Bronchial epithelial cell (primary cell): ENCODE results near the gene GPR153. TPM values are rescaled to one million over a fixed set of nuclear protein-coding genes. Genes with fewer than 3 reads are reported as not detected.

ENCODE experiments used
- DNase-seq: peaks from one replicate; pipeline ENCODE4 v3.0.0-alpha.2; 2010; ENCODE audit warnings: low read depth
- FAIRE-seq: peaks from 2 replicates; lab custom pipeline; 2011; peaks lifted over from hg19 to GRCh38; lab: Jason Lieb, UNC
- H3K27me3 ChIP-seq: 2 replicates; pipeline ENCODE4 v1.5.1; 2011; ENCODE audit warnings: low read length; ENCODE audit not compliant: control insufficient read depth, insufficient read depth
- H3K36me3 ChIP-seq: 2 replicates; pipeline ENCODE4 v1.5.1; 2011; ENCODE audit warnings: low read length; ENCODE audit not compliant: control insufficient read depth, insufficient read depth
- H3K4me3 ChIP-seq: 2 replicates; pipeline ENCODE4 v1.5.1; 2011; ENCODE audit warnings: mild to moderate bottlenecking, low read depth, low read length, control low read depth
- total RNA-seq: library from RNA; depleted of rRNA; stranded (reverse); fragments of >200 nt; gene quantifications from 2 replicates; pipeline ENCODE4 v1.2.1, GENCODE V29; 2014
- TF ChIP-seq, protein P1 (sequence below): IDR thresholded peaks from 2 replicates; pipeline ENCODE4 v1.5.1; 2011; ENCODE audit warnings: mild to moderate bottlenecking, moderate library complexity, low read length, control low read depth, inconsistent platforms; ENCODE audit not compliant: insufficient read depth, severe bottlenecking

GPR153 gene
- total RNA-seq, 1 donor from 2014 or later, result 44.2 TPM

DNA sequence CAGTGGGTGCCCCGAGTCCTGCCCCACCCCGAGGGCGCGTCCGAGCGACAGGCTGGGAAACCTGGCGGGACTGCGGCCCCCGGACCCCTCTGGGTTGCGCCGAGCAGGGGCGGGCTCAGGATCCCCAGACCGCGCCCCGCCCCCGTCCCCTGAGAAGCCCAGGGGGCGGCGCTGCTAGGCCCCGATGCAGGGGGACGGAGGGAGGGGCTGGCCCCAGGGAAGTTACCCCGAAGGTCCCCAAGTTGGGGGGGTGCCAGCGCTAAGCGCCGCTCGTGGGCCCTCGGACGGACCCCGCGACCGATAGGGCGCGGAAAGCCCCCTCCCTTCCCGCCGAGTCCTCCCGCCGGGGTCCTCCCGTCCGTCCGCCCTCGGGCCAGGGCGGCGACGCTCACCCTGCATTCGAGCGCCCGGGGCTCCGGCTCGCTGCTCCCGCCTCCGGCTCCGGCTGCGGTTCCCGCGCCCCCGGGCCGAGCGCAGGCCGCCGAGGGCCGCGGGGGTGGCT is 414 bp downstream of the GPR153 start:
- FAIRE-seq, result no peak
- no peaks in the 10 kb centered on the region for H3K27me3 ChIP-seq
- no peak for DNase-seq
- peak overlapping the region; percentile 72 for H3K4me3 ChIP-seq
- TF ChIP-seq, protein P1, sequence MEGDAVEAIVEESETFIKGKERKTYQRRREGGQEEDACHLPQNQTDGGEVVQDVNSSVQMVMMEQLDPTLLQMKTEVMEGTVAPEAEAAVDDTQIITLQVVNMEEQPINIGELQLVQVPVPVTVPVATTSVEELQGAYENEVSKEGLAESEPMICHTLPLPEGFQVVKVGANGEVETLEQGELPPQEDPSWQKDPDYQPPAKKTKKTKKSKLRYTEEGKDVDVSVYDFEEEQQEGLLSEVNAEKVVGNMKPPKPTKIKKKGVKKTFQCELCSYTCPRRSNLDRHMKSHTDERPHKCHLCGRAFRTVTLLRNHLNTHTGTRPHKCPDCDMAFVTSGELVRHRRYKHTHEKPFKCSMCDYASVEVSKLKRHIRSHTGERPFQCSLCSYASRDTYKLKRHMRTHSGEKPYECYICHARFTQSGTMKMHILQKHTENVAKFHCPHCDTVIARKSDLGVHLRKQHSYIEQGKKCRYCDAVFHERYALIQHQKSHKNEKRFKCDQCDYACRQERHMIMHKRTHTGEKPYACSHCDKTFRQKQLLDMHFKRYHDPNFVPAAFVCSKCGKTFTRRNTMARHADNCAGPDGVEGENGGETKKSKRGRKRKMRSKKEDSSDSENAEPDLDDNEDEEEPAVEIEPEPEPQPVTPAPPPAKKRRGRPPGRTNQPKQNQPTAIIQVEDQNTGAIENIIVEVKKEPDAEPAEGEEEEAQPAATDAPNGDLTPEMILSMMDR, result no peak
- H3K36me3 ChIP-seq, result peaks cover 6% of the 10 kb centered on the region

DNA sequence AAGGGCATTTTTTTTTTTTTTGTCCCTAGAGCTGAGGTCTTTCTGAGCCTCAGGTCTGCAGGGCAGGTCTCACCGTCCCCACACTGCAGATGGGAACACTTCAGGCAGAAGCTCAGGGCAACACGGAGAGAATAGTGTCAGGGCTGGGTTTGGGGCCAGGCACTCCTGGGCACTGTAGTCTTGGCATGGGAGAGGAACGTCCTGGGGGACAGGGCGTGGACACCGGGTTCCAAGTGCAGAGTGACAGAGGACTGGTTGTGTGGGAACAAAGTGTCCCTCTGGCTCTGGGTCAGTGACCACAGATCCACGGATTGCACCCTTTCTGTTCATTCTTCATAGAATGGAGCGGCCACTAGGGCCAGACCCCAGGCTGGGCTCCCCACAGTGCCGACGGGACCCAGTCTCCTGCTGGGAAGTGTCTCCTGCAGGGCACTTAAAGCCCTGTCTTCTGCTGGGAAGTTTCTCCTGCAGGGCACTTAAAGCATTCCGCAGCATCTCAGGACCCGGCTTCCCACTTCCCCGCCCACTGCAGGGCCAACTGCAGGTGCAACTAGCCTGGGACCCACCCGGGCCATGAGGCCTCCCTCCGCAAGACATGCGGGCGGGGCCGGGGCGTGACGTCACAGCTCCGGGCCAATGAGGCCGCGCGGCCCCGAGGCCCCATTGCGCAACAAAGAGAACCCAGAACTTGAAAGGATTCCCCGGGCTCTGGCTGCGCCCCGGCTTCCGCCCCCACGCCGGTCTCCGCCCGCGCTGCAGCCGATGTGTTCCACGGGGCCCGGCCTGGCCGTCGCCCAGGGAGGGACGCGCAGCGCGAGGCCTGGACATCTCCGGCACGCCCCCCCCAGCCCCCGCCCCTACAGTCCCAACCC is 1.2 kb downstream of the GPR153 start:
- DNase-seq, result peak; percentile 71
- Histone ChIP-seq H3K27me3 (no peaks in the 10 kb centered on the region), H3K4me3 (peak overlapping the region; percentile 72), H3K36me3 (peaks cover 5% of the 10 kb centered on the region)
- FAIRE-seq, result no peak
- TF ChIP-seq, protein P1, result no peak

DNA sequence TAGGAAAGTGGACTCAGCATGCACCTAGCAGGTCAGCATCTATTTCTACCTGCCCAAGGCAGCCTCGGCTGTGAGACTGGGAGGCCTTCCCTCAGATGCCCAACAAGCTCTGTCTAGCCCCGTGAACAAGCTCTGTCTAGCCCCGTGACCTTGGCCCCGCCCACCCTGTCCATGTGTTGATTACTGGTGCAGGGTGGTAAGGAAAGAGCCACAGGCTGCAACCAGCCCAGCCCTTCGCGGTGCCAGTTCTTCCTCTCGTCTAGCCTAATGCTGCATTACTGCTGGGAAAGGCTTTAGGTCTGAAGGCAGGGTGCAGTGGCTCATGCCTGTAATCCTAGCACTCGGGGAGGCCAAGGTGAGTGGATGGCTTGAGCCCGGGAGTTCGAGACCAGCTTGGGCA is 2.2 kb downstream of the GPR153 start:
- Histone ChIP-seq H3K27me3 (no peaks in the 10 kb centered on the region), H3K4me3 (no peak overlapping the region), H3K36me3 (peaks cover 7% of the 10 kb centered on the region)
- DNase-seq (peak; percentile 88), FAIRE-seq (peak; percentile 96)
- TF ChIP-seq, protein P1, result no peak

DNA sequence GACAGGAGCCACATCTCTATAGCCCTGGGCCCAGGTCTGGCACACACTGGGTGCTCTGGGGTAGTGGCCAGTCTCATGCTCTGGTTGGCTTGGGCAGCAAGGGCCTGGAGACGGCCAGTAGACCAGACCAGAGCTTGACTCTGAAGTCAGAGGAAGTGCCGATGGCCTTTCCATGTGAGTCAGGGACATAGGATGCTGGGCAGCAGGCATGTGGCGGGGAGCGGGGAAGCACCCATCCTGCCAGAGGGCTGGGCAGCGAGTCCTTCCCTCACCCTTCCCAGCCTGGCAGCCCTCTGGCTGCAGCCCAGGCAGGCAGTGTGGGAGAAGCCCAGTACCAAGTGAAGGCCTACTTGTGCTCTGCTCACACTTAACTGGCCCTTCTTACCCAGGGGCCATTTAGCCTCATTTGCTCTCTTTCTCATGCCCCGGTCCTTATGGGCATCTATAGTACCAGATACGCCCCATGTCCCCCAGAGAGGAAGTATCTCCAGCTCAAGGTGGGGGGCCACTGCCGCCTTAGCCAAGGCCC is 3.3 kb downstream of the GPR153 start:
- Histone ChIP-seq H3K27me3 (no peaks in the 10 kb centered on the region), H3K36me3 (peaks cover 14% of the 10 kb centered on the region), H3K4me3 (no peak overlapping the region)
- DNase-seq (no peak), FAIRE-seq (no peak)
- TF ChIP-seq, protein P1, result no peak

DNA sequence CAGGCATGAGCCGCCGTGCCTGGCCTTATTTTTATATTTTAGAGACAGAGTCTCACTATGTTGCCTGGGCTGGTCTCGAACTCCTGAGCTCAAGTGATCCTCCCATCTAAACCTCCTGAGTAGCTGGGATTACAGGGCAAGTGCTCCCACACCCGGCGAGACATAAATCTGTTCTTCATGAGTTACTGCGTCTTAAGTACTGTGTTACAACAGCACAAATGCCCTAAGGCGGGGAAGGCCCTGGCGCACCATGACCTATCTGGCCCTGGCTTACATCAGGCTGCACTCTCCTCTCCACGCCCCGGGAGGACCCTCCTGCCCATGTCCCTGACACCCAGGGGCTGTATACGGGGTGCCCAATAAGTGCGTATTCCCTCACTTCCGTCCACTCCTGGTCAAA is 4.3 kb downstream of the GPR153 start:
- no peaks in the 10 kb centered on the region for H3K27me3 ChIP-seq
- peaks cover 15% of the 10 kb centered on the region for H3K36me3 ChIP-seq
- no peak for FAIRE-seq
- no peak for DNase-seq
- no peak overlapping the region for H3K4me3 ChIP-seq
- TF ChIP-seq, protein P1, result no peak
